Brain microvascular endothelial cell (primary cell): Measurements from ENCODE around the gene RBM19.
A peak's percentile ranks its signal among the peaks of the same experiment; 100 is the strongest.

Experiments
- DNase-seq: peaks from one replicate; pipeline ENCODE4 v3.0.0-alpha.2; 2020
- H3K27ac ChIP-seq: fragments of 250-450 bp; sonication (Bioruptor Pico); 2 replicates; pipeline ENCODE4 v1.5.1; 2020; ENCODE audit warnings: mild to moderate bottlenecking, moderate library complexity
- H3K27me3 ChIP-seq: fragments of 250-450 bp; sonication (Bioruptor Pico); replicated peaks from 2 replicates; pipeline ENCODE4 v1.5.1; 2020; ENCODE audit warnings: mild to moderate bottlenecking
- H3K36me3 ChIP-seq: fragments of 250-450 bp; sonication (Bioruptor Pico); replicated peaks from 2 replicates; pipeline ENCODE4 v1.5.1; 2020; ENCODE audit warnings: mild to moderate bottlenecking
- H3K4me3 ChIP-seq: 2 replicates; pipeline ENCODE4 v1.5.1; 2011; ENCODE audit warnings: low read depth, mild to moderate bottlenecking, control low read depth, low read length, moderate library complexity
- in situ Hi-C: cut with HindIII; loops from 2 replicates; pipeline ENCODE4 v1.10.0; 2017; ENCODE audit warnings: low sequenced_read_pairs, low pct_ligation_motif_present
- TF ChIP-seq, protein P1 (sequence below): IDR thresholded peaks from 2 replicates; pipeline ENCODE4 v1.5.1; 2011; ENCODE audit warnings: low read depth, mild to moderate bottlenecking, moderate library complexity, low read length, control low read depth, inconsistent platforms; ENCODE audit errors: missing control alignments

The RBM19 gene

DNA sequence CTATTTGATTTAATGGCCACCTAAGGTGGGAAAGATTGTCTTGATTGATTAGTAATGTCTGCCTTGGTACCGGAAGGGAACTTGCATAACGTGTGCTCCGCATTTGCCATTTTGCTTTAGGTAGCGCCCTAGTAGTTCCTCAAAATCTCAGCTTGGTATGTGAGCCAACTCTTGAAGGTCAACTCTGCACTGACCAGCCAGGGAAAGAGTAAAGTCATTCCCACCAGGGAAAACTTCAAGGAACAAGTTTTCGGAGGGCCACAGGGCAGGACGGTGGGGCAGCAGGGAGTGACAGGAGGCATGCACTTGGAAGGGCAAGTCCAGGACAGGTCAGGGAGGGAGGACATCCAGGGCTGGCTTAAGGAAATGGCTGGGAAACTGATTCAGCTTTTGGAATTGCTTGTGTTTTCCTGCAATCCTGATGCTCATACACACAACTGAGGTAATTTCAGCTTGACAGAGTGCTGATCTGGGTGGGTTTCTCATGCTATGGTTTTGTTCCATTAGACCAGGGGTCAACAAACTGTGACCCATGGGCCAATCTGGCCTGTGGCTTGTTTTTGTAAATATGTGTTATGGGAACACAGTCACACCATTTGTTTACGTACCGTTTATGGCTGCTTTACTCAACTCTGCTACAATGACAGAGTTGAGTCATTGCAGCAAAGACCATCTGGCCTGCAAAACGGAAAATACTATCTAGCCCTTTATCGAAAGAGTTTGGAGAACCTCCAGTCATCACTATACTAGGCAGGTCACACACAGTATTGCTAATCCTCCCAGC, 184.5 kb downstream of the RBM19 start:
- no peaks in the 10 kb centered on the region for H3K27me3 ChIP-seq
- in situ Hi-C loops: no loop called here
- TF ChIP-seq, protein P1, sequence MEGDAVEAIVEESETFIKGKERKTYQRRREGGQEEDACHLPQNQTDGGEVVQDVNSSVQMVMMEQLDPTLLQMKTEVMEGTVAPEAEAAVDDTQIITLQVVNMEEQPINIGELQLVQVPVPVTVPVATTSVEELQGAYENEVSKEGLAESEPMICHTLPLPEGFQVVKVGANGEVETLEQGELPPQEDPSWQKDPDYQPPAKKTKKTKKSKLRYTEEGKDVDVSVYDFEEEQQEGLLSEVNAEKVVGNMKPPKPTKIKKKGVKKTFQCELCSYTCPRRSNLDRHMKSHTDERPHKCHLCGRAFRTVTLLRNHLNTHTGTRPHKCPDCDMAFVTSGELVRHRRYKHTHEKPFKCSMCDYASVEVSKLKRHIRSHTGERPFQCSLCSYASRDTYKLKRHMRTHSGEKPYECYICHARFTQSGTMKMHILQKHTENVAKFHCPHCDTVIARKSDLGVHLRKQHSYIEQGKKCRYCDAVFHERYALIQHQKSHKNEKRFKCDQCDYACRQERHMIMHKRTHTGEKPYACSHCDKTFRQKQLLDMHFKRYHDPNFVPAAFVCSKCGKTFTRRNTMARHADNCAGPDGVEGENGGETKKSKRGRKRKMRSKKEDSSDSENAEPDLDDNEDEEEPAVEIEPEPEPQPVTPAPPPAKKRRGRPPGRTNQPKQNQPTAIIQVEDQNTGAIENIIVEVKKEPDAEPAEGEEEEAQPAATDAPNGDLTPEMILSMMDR: no peak
- peak; percentile 31 for DNase-seq
- H3K4me3 ChIP-seq: no peak overlapping the region
- no peak overlapping the region for H3K27ac ChIP-seq
- H3K36me3 ChIP-seq: no peaks in the 10 kb centered on the region

DNA sequence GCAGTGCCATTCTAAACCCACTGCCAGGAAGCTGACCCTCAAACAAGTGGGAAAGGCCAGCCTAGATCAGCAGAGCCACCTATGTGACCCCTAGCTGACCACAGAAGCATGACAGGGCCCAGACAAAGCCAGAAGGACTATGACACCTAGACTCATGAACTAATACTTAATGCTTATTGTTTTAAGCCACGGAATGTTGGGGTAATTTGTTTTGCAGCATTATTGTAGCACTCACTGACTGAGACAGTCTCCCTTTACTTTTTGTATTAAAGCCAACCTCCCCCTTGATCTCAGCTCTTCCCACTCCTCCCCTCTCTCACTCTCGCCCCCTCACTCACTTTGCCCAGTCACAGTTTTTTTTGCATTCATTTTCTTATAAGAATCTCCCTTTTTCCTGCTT, 186.4 kb downstream of the RBM19 start:
- Histone ChIP-seq H3K27me3 (peaks cover 2% of the 10 kb centered on the region), H3K4me3 (no peak overlapping the region), H3K36me3 (no peaks in the 10 kb centered on the region), H3K27ac (no peak overlapping the region)
- TF ChIP-seq, protein P1: no peak
- DNase-seq: no peak
- in situ Hi-C loops: no loop called here

DNA sequence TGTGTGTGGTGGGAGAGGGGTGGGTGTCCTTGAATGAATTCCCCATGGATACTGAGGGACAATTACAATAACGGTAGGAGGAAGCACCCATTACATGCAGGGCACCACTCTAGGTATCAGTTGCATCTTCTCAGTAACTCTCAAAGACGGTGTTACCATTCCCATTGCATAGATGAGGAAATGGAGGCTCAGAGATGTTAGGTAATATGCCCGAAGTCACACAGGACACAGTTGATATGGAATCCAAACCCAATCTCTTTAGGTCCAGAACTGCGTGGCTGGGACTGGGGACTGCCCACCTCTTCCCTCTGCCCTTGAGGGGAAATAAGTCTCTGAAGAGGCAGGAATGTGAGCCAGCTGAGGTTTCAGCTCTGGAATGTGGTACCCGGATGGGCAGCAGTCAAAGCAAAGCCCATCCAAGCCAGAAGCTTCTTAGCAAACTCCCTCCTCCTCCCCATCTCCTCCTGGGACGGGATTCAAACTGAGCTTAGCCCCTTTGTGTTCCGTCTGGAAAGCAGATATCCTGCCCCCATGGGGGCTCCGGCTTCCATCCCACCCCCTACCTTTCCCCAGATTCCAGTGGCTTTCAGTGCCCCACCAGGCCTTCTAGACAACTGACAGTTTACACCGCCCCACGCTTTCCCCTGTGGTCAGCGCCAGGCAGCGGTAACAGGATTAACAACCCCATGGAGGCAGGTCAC, 187.5 kb downstream of the RBM19 start:
- no peak overlapping the region for H3K27ac ChIP-seq
- no peaks in the 10 kb centered on the region for H3K36me3 ChIP-seq
- no peak for DNase-seq
- TF ChIP-seq, protein P1: no peak
- H3K4me3 ChIP-seq: no peak overlapping the region
- peaks cover 2% of the 10 kb centered on the region for H3K27me3 ChIP-seq
- in situ Hi-C loops: no loop called here

DNA sequence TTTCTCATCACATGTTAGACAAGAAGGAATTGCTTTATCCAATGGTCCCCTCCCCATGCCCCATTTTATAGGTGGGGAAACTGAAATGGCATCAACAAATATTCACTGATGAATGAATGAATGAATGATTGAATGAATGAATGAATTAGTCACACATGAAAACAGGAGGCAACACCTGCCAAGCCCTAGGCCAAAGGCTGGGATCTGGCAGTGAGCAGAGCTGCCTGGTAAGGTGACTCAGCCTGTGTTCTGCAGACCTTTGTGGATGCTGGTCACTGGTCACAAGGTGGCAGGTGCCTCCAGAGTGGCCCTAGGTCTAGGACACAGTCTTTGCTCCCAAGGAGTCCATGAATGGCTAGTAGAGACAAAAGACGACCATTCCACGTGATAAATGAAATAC, 188.4 kb downstream of the RBM19 start:
- DNase-seq: no peak
- in situ Hi-C loops: no loop called here
- no peak overlapping the region for H3K4me3 ChIP-seq
- H3K27ac ChIP-seq: no peak overlapping the region
- TF ChIP-seq, protein P1: no peak
- no peaks in the 10 kb centered on the region for H3K36me3 ChIP-seq
- H3K27me3 ChIP-seq: peaks cover 2% of the 10 kb centered on the region

DNA sequence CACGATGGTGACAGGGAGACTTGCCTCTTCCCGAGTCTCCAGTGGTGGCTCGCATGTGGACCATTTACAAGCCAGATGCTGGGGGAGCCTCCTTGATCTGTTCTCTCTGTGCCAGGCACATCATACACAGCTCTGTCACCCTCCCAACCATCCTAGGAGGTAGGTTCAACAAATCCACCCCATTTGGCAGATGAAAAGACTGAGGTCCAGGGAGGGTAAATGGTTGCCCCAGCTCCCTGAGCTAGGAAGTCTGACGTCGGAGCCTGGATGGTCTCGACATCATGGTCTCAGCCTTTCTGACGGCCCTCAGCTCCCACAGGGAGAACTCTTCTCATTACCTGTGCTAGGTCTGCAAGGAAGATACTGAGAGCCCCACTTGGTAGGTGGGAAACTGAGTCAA, 189.6 kb downstream of the RBM19 start:
- peaks cover 2% of the 10 kb centered on the region for H3K27me3 ChIP-seq
- no peak overlapping the region for H3K27ac ChIP-seq
- TF ChIP-seq, protein P1: no peak
- no peak for DNase-seq
- no peaks in the 10 kb centered on the region for H3K36me3 ChIP-seq
- H3K4me3 ChIP-seq: no peak overlapping the region
- in situ Hi-C loops: no loop called here
